ENCODE measurements around the gene VGLL4. TPM values are rescaled to one million over a fixed set of nuclear protein-coding genes. Genes with fewer than 3 reads are reported as not detected.

Gene VGLL4
- total RNA-seq, 1 experiment from 2014 or later, result 42.1 TPM

DNA sequence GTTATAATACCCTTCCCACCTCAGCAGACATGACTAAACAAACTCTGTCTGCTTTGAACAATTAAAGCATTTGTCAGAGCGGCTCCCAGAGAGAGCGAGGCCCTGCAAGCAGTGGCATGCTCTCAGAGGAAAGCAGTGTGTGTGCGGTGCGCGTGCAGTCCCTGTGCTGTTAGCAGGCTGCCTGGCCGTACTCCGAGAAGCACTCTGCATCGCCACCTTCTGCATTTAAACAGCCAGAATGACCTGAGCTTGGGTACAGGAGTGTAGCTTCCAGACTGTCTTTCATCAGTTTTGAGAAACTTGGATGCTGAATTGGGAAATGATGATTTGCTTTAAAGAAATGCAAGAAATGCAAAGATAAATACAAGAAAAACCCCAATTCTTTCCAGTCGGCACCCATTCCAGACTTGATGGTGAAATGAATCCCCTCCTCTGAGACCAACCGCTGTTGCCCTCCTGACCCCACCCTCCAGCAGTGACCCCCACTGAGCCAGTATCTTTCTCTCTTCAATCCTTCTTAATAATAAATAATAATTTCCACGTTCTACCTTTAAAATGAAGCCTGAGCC, 113.5 kb downstream of the VGLL4 start:
- peak overlapping the region in 1 of 3 experiments; percentile 28; a peak in 2 of 7 replicates for H3K27ac Mint-ChIP-seq
- H3K14ac ChIP-seq (ENCODE audit: insufficient read depth, low read length), result no peak overlapping the region
- no peak overlapping the region for H2BK12ac ChIP-seq (ENCODE audit: insufficient read length, low read depth, low read length)
- no peak overlapping the region for H3T11ph ChIP-seq (ENCODE audit: low read length)
- H4K20me1 ChIP-seq (ENCODE audit: control insufficient read depth, insufficient read depth, insufficient read length), result no peaks in the 10 kb centered on the region
- H3K27me3 Mint-ChIP-seq (ENCODE audit: low read depth), result no peaks in the 10 kb centered on the region
- no peak overlapping the region for H3K23ac ChIP-seq (ENCODE audit: insufficient read length, low read depth, low read length)
- no peak overlapping the region for H2BK20ac ChIP-seq (ENCODE audit: low read depth, low read length, poor library complexity, severe bottlenecking)
- H3K4ac ChIP-seq (ENCODE audit: low read depth, low read length), result no peak overlapping the region
- H2BK5ac ChIP-seq (ENCODE audit: insufficient read length, low read length), result no peak overlapping the region
- no peak overlapping the region for H4K91ac ChIP-seq (ENCODE audit: insufficient read length, low read depth, low read length)
- no peaks in the 10 kb centered on the region for H3K23me2 ChIP-seq (ENCODE audit: insufficient read length, low read depth, low read length, poor library complexity, severe bottlenecking)
- H3K27ac ChIP-seq (ENCODE audit: insufficient read length, low read depth, low read length), result no peak overlapping the region
- no peaks in the 10 kb centered on the region for H3K79me1 ChIP-seq (ENCODE audit: insufficient read depth, low read depth, low read length, poor library complexity, severe bottlenecking)
- no peaks in the 10 kb centered on the region for H3K36me3 Mint-ChIP-seq (ENCODE audit: insufficient read depth in 1 of 3, low read depth in 3 of 3)
- H3K4me1 Mint-ChIP-seq, result peaks cover 5 to 10% of the 10 kb centered on the region in 2 experiments
- no peak overlapping the region for H2AK5ac ChIP-seq (ENCODE audit: insufficient read length, low read length)
- WGBS (ENCODE audit: extremely low coverage, insufficient read length, low lambda C conversion rate), result no CpG with 5 or more reads among the region's 11 CpGs
- no peaks in the 10 kb centered on the region for H3K79me2 ChIP-seq (ENCODE audit: insufficient read depth, low read length)
- H3K18ac ChIP-seq (ENCODE audit: insufficient read length, low read depth, low read length), result no peak overlapping the region
- H3K56ac ChIP-seq (ENCODE audit: insufficient read length, low read depth, low read length), result no peak overlapping the region
- H3K9me3 Mint-ChIP-seq, result no peaks in the 10 kb centered on the region
- H2BK120ac ChIP-seq (ENCODE audit: low read depth, low read length, poor library complexity, severe bottlenecking), result no peak overlapping the region
- H2AFZ ChIP-seq (ENCODE audit: low read length), result no peak overlapping the region
- no peak overlapping the region for H4K8ac ChIP-seq (replicated peaks; ENCODE audit: insufficient read length, low read depth, low read length)
- no peaks in the 10 kb centered on the region for H3K4me1 ChIP-seq (ENCODE audit: insufficient read depth, low read length)
- no peak overlapping the region for H2BK15ac ChIP-seq (ENCODE audit: low read depth, low read length)
- no peak overlapping the region for H3K4me2 ChIP-seq (ENCODE audit: insufficient read depth, insufficient read length, low read length)
- no peaks in the 10 kb centered on the region for H3K9me3 ChIP-seq (ENCODE audit: control insufficient read depth, low read depth, low read length)
- H3K27me3 ChIP-seq (ENCODE audit: insufficient read depth, low read length), result no peaks in the 10 kb centered on the region
- H4K5ac ChIP-seq (ENCODE audit: insufficient read length, low read depth, low read length), result no peak overlapping the region
- no peak overlapping the region for H3K9ac ChIP-seq (ENCODE audit: extremely low read depth, insufficient read length, low read length)
- TF ChIP-seq CTCF (conservative IDR thresholded peaks at IDR 0.05), result no peak
- H3K4me3 Mint-ChIP-seq, result no peak overlapping the region
- no peak for DNase-seq

Data from H9 (cell line).